K562 (cell line): Measurements from ENCODE around the gene ZC3H15. TPM values are rescaled to one million over a fixed set of nuclear protein-coding genes. Genes with fewer than 3 reads are reported as not detected.

Source experiments
- ARID3B ChIP-seq: fragments of 250-450 bp; sonication (Bioruptor Pico); IDR thresholded peaks from 2 replicates; pipeline ENCODE4 v1.4.0; 2020; ENCODE audit warnings: borderline replicate concordance
- ATF1 ChIP-seq, 2 experiments: fragments of 450-650 bp in 1 of 2; IDR thresholded peaks; 2 replicates each; pipeline ENCODE4 v1.6.1; 2016; ENCODE audit warnings: missing compliant biosample characterization in 1 of 2, missing genetic modification characterization in 1 of 2
- CBFA2T3 ChIP-seq: fragments of 450-650 bp; IDR thresholded peaks from 2 replicates; pipeline ENCODE4 v1.6.1; 2017
- CHD2 ChIP-seq: IDR thresholded peaks from 2 replicates; pipeline ENCODE4 v1.6.1; 2011; ENCODE audit warnings: low read depth, low read length
- DIDO1 ChIP-seq: fragments of 450-650 bp; IDR thresholded peaks from 2 replicates; pipeline ENCODE4 v1.6.1; 2016; ENCODE audit warnings: low read depth, missing biosample characterization, missing genetic modification characterization
- GATAD2A ChIP-seq: fragments of 450-650 bp; IDR thresholded peaks from 2 replicates; pipeline ENCODE4 v1.6.1; 2017
- HCFC1 ChIP-seq: IDR thresholded peaks from 2 replicates; pipeline ENCODE4 v1.6.1; 2012; ENCODE audit warnings: low read depth, low read length, improper control_type of control experiment
- PCBP1 ChIP-seq: fragments of 200-400 bp; formaldehyde crosslinking; IDR thresholded peaks from 2 replicates; pipeline ENCODE4 v1.6.1; 2018; ENCODE audit warnings: mild to moderate bottlenecking, low read depth, low read length; ENCODE audit not compliant: poor library complexity, severe bottlenecking
- PML ChIP-seq: IDR thresholded peaks from 2 replicates; pipeline ENCODE4 v1.6.1; 2012; ENCODE audit warnings: low read length, inconsistent platforms
- SP1 ChIP-seq: sonication (generic); formaldehyde crosslinking; IDR thresholded peaks from 2 replicates; pipeline ENCODE4 v1.8.1; 2022; ENCODE audit warnings: mild to moderate bottlenecking, missing genetic modification reagents
- SPI1 ChIP-seq: IDR thresholded peaks from 2 replicates; pipeline ENCODE4 v1.6.1; 2011; ENCODE audit warnings: low read depth, low read length, control low read depth, borderline replicate concordance
- SREBF1 ChIP-seq: fragments of 150-350 bp; IDR thresholded peaks from 2 replicates; pipeline ENCODE4 v1.6.1; 2014; ENCODE audit warnings: antibody characterized with exemption, low read depth, low read length, borderline replicate concordance
- THRA ChIP-seq: fragments of 450-650 bp; IDR thresholded peaks from 2 replicates; pipeline ENCODE4 v1.6.1; 2017; ENCODE audit warnings: mild to moderate bottlenecking, moderate library complexity
- ZBTB40 ChIP-seq, 2 experiments: fragments of 450-650 bp in 1 of 2; sonication (generic) in 1 of 2; formaldehyde crosslinking in 1 of 2; IDR thresholded peaks; 2 replicates each; pipeline versions ENCODE4 v1.7.1 to v1.9.0; 2016 to 2022; ENCODE audit warnings: inconsistent platforms in 1 of 2, mild to moderate bottlenecking in 1 of 2, missing genetic modification reagents in 1 of 2
- ZNF239 ChIP-seq: fragments of 250-450 bp; sonication (Bioruptor Pico); IDR thresholded peaks from 2 replicates; pipeline ENCODE4 v1.4.0; 2020; ENCODE audit warnings: mild to moderate bottlenecking
- ZNF644 ChIP-seq: fragments of 200-800 bp; sonication (Bioruptor generic); IDR thresholded peaks from 2 replicates; pipeline ENCODE4 v1.6.1; 2016; ENCODE audit warnings: low read depth, missing genetic modification characterization, missing compliant biosample characterization
- polyA plus RNA-seq, 8 experiments: library from polyadenylated mRNA; depleted of rRNA in 4 of 8; stranded (reverse) in 5 of 8; unstranded in 3 of 8; fragments of >200 nt; fragmentation: Nextera tagmentation in 2 of 8; fragmentation: Illumina TruSeq in 1 of 8; extraction: Ambion mirVana in 2 of 8; extraction: Trizol in 1 of 8; gene quantifications; 2 replicates each; pipeline versions ENCODE4 v1.2.1 to v1.2.3, GENCODE V29; 2011 to 2014; ENCODE audit warnings: inconsistent platforms in 1 of 8, missing spikeins in 1 of 8
- total RNA-seq, 7 experiments: library from RNA; depleted of rRNA in 6 of 7; stranded (reverse); fragments of >200 nt in 6 of 7; fragmentation: Illumina TruSeq in 2 of 7; extraction: Trizol in 2 of 7; gene quantifications; 2 replicates each; pipeline versions ENCODE4 v1.2.1 to v1.2.3, GENCODE V29; 2011 to 2021; ENCODE audit warnings: low replicate concordance in 1 of 7

Gene ZC3H15
- total and polyA plus RNA-seq, 9 of the 15 experiments (the other 6 are each of a cell fraction or from before 2014, with no cell fraction given), result 132 to 286 (median 189) TPM

GRCh38 chr2:186485871-186486650 is at the start of gene ZC3H15 (continued):
- TF ChIP-seq ZBTB40 (IDR thresholded peaks at IDR 0.05) (0 out of 2 replicates have a peak, but pooled peaks have one; percentile 43), ZBTB40 (CRISPR knock-in tag; IDR thresholded peaks at IDR 0.05) (no peak), ATF1 (CRISPR knock-in tag; IDR thresholded peaks at IDR 0.05) (no peak), ATF1 (tag; IDR thresholded peaks at IDR 0.05) (peak; percentile 97), ZNF239 (no peak), THRA (no peak), SP1 (CRISPR knock-in tag) (peak; percentile 74), HCFC1 (peak; percentile 74), ARID3B (no peak), SPI1 (peak; percentile 47; the same call in 1 of the 2 replicates), PCBP1 (peak; percentile 79), CBFA2T3 (peak; percentile 28; the same call in 1 of the 2 replicates), SREBF1 (0 out of 2 replicates have a peak, but pooled peaks have one; percentile 48), GATAD2A (0 out of 2 replicates have a peak, but pooled peaks have one; percentile 5), PML (peak; percentile 85), CHD2 (peak; percentile 11; the same call in 1 of the 2 replicates), ZNF644 (tag) (peak; percentile 75; the same call in 1 of the 2 replicates), DIDO1 (tag) (peak; percentile 74)
